Ishikawa (cell line): ENCODE data around the gene PRDM1.

Experiments
- CEBPB ChIP-seq: IDR thresholded peaks from 2 replicates; pipeline ENCODE4 v1.6.1; 2012
- CREB1 ChIP-seq: IDR thresholded peaks from 2 replicates; pipeline ENCODE4 v1.6.1; 2012; ENCODE audit warnings: low read depth
- EGR1 ChIP-seq: IDR thresholded peaks from 2 replicates; pipeline ENCODE4 v1.6.1; 2012
- EP300 ChIP-seq: IDR thresholded peaks from 2 replicates; pipeline ENCODE4 v1.6.1; 2012; ENCODE audit warnings: borderline replicate concordance
- FOXM1 ChIP-seq: IDR thresholded peaks from 2 replicates; pipeline ENCODE4 v1.6.1; 2012; ENCODE audit warnings: low read depth, borderline replicate concordance
- MAX ChIP-seq: IDR thresholded peaks from 2 replicates; pipeline ENCODE4 v1.6.1; 2012
- NFIC ChIP-seq: IDR thresholded peaks from 2 replicates; pipeline ENCODE4 v1.6.1; 2012
- RAD21 ChIP-seq: IDR thresholded peaks from 2 replicates; pipeline ENCODE4 v1.6.1; 2012; ENCODE audit warnings: low read depth
- REST ChIP-seq: IDR thresholded peaks from 2 replicates; pipeline ENCODE4 v1.6.1; 2012; ENCODE audit warnings: low read depth, mild to moderate bottlenecking
- TAF1 ChIP-seq: IDR thresholded peaks from 2 replicates; pipeline ENCODE4 v1.6.1; 2012; ENCODE audit warnings: low read depth, mild to moderate bottlenecking
- TCF12 ChIP-seq: IDR thresholded peaks from 2 replicates; pipeline ENCODE4 v1.6.1; 2012; ENCODE audit warnings: low read depth
- TEAD4 ChIP-seq: IDR thresholded peaks from 2 replicates; pipeline ENCODE4 v1.6.1; 2012
- USF1 ChIP-seq: IDR thresholded peaks from 2 replicates; pipeline ENCODE4 v1.6.1; 2012
- YY1 ChIP-seq: IDR thresholded peaks from 2 replicates; pipeline ENCODE4 v1.6.1; 2012; ENCODE audit warnings: low read depth
- ZBTB7A ChIP-seq: IDR thresholded peaks from 2 replicates; pipeline ENCODE4 v1.6.1; 2012; ENCODE audit warnings: low read depth

The PRDM1 gene

GRCh38 chr6:106122938-106123656 lies 37.0 kb downstream of the PRDM1 start:
- TF ChIP-seq EGR1 (no peak), YY1 (no peak), TAF1 (no peak), CREB1 (no peak), MAX (no peak), FOXM1 (no peak), USF1 (no peak), CEBPB (no peak), REST (no peak), ZBTB7A (no peak), RAD21 (no peak), TEAD4 (no peak)

GRCh38 chr6:106124015-106124414 lies 37.9 kb downstream of the PRDM1 start:
- TF ChIP-seq YY1 (no peak), ZBTB7A (no peak), EGR1 (no peak), REST (no peak), CEBPB (no peak), USF1 (no peak), EP300 (no peak), TCF12 (no peak), FOXM1 (no peak), CREB1 (no peak), TEAD4 (no peak), TAF1 (no peak), NFIC (no peak), RAD21 (no peak), MAX (no peak)

- TF ChIP-seq CEBPB (no peak), CREB1 (no peak), TEAD4 (no peak), USF1 (no peak), TAF1 (no peak), YY1 (no peak)
These were observed 38.6 kb downstream of the PRDM1 start for GRCh38 chr6:106124437-106125430.

GRCh38 chr6:106125925-106126435 lies 39.8 kb downstream of the PRDM1 start:
- TF ChIP-seq MAX, result no peak
- no peak for TF ChIP-seq TCF12
- TF ChIP-seq EP300, result no peak
- no peak for TF ChIP-seq CEBPB
- no peak for TF ChIP-seq REST
- TF ChIP-seq RAD21, result no peak
- TF ChIP-seq NFIC, result no peak
- no peak for TF ChIP-seq CREB1
- TF ChIP-seq TEAD4, result no peak
- TF ChIP-seq TAF1, result no peak
- no peak for TF ChIP-seq YY1
- TF ChIP-seq FOXM1, result no peak
- no peak for TF ChIP-seq ZBTB7A
- no peak for TF ChIP-seq USF1
- TF ChIP-seq EGR1, result no peak
